Activated CD4-positive, alpha-beta memory T cell treated with anti-CD3 and anti-CD28 coated beads, Interleukin-2, amount 10 ng/mL, durations not matched to agents 7 days and 5 days (primary cell): ENCODE results near the gene ANKRD12. TPM values are rescaled to one million over a fixed set of nuclear protein-coding genes. Genes with fewer than 3 reads are reported as not detected.
A peak's percentile ranks its signal among the peaks of the same experiment; 100 is the strongest.
"Not testable (repeated sequence)": the region's sequence is repeated elsewhere in the genome, so short reads cannot be mapped to it uniquely, and the experiment has no call there.

Source experiments
- CTCF ChIA-PET: fragments of 350-600 bp; sonication (Branson Sonifier 250); formaldehyde crosslinking; loops from one replicate; lab custom pipeline; 2021; ENCODE audit warnings: antibody characterized with exemption, inconsistent platforms; lab: Charles Lee
- POLR2A ChIA-PET: fragments of 350-600 bp; sonication (Branson Sonifier 250); formaldehyde crosslinking; loops from one replicate; lab custom pipeline; 2021; ENCODE audit warnings: antibody characterized with exemption; lab: Charles Lee
- DNase-seq: peaks from one replicate; pipeline ENCODE4 v3.0.0-alpha.2; 2020
- H3K27ac Mint-ChIP-seq: one replicate; pipeline ENCODE4 v1.8.0; 2021; ENCODE audit warnings: mild to moderate bottlenecking, mixed read lengths
- H3K27me3 Mint-ChIP-seq: one replicate; pipeline ENCODE4 v1.8.0; 2021; ENCODE audit warnings: mixed read lengths
- H3K36me3 Mint-ChIP-seq: one replicate; pipeline ENCODE4 v1.8.0; 2021; ENCODE audit warnings: low read depth, mixed read lengths
- H3K4me1 Mint-ChIP-seq: one replicate; pipeline ENCODE4 v1.8.0; 2021; ENCODE audit warnings: mixed read lengths
- H3K4me3 Mint-ChIP-seq: one replicate; pipeline ENCODE4 v1.8.0; 2021; ENCODE audit warnings: mild to moderate bottlenecking, mixed read lengths
- H3K9me3 Mint-ChIP-seq: one replicate; pipeline ENCODE4 v1.8.0; 2021; ENCODE audit warnings: mixed read lengths
- total RNA-seq, 2 experiments: library from RNA; stranded (reverse); gene quantifications; one replicate each; pipeline ENCODE4 v1.2.3, GENCODE V29; 2021

Gene ANKRD12
- total RNA-seq, 2 experiments from 2014 or later, result 103 to 111 TPM

- H3K27ac Mint-ChIP-seq, result no peak overlapping the region
- peaks cover 11% of the 10 kb centered on the region for H3K4me1 Mint-ChIP-seq
- no peak overlapping the region for H3K4me3 Mint-ChIP-seq
- ChIA-PET POLR2A (no interaction called here), CTCF (no interaction called here)
- no peak for DNase-seq
- peaks cover 62% of the 10 kb centered on the region for H3K36me3 Mint-ChIP-seq
- peaks cover 7% of the 10 kb centered on the region for H3K9me3 Mint-ChIP-seq
- no peaks in the 10 kb centered on the region for H3K27me3 Mint-ChIP-seq
These were observed 112.1 kb downstream of the ANKRD12 start for GRCh38 chr18:9248661-9249060.

DNA sequence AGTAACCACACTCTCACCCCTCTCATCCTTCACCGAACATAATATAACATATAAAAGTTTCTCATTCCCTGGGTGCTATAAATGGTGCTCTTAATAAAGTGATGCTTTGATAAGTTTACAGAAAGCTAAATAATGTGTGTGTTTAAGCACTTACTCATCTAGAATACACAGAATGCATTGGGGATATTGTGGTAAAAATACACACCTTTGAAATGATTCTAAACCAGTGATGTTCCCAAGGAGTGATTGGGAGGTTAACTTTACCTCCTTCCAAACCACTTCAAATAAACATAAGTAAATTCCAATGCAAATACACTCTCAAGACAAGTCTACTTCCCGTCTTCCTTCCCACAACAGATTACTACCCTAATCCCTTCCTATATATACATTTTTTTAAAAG lies 112.7 kb downstream of the ANKRD12 start:
- CTCF ChIA-PET, result no interaction called here
- POLR2A ChIA-PET, result interaction anchor here (1.0 kb wide), 1 partner anchor 156 kb away, joined by 3 read pairs; no protein-coding TSS in a partner anchor
- Mint-ChIP-seq H3K9me3 (peaks cover 9% of the 10 kb centered on the region), H3K27ac (no peak overlapping the region), H3K4me1 (peaks cover 7% of the 10 kb centered on the region), H3K27me3 (no peaks in the 10 kb centered on the region), H3K36me3 (peaks cover 62% of the 10 kb centered on the region), H3K4me3 (no peak overlapping the region)
- no peak for DNase-seq

- H3K27me3 Mint-ChIP-seq, result no peaks in the 10 kb centered on the region
- peaks cover 76% of the 10 kb centered on the region for H3K36me3 Mint-ChIP-seq
- H3K4me3 Mint-ChIP-seq, result no peak overlapping the region
- H3K9me3 Mint-ChIP-seq, result peaks cover 8% of the 10 kb centered on the region
- POLR2A ChIA-PET, result no interaction called here
- DNase-seq, result no peak
- no peak overlapping the region for H3K27ac Mint-ChIP-seq
- peaks cover 2% of the 10 kb centered on the region for H3K4me1 Mint-ChIP-seq
- CTCF ChIA-PET, result no interaction called here
These were observed 122.6 kb downstream of the ANKRD12 start for GRCh38 chr18:9259173-9259572.

GRCh38 chr18:9260388-9261380 lies 124.1 kb downstream of the ANKRD12 start:
- POLR2A ChIA-PET, result no interaction called here
- H3K36me3 Mint-ChIP-seq, result peaks cover 76% of the 10 kb centered on the region
- H3K9me3 Mint-ChIP-seq, result peaks cover 5% of the 10 kb centered on the region
- H3K4me3 Mint-ChIP-seq, result no peak overlapping the region
- CTCF ChIA-PET, result no interaction called here
- peak overlapping the region; percentile 10 for H3K27ac Mint-ChIP-seq
- no peaks in the 10 kb centered on the region for H3K27me3 Mint-ChIP-seq
- no peak for DNase-seq
- no peaks in the 10 kb centered on the region for H3K4me1 Mint-ChIP-seq

DNA sequence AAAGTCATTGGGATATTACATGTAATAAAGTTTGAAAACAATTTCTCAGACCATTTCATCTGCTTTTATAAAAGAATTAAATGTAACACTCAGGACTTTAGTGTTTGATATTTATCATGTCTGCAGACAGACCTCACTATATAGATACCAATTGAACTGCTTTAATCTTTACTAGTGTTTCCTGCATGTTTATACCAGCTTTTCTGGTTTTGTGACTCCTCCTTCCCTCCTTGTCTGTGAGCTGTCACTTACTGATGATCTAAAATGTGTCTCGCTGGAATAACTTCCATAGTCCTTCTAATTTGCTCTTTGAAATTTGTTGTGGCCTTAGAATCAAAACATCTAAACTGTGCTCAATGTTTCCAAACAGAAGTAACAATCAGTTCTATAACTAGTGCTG lies 126.7 kb downstream of the ANKRD12 start:
- Mint-ChIP-seq H3K27me3 (no peaks in the 10 kb centered on the region), H3K4me3 (no peak overlapping the region), H3K9me3 (peaks cover 10% of the 10 kb centered on the region), H3K36me3 (peaks cover 69% of the 10 kb centered on the region), H3K4me1 (no peaks in the 10 kb centered on the region), H3K27ac (no peak overlapping the region)
- no peak for DNase-seq
- CTCF ChIA-PET, result interaction anchor here (0.6 kb wide), 1 partner anchor 577 kb away, joined by 3 read pairs; no protein-coding TSS in a partner anchor
- POLR2A ChIA-PET, result no interaction called here

DNA sequence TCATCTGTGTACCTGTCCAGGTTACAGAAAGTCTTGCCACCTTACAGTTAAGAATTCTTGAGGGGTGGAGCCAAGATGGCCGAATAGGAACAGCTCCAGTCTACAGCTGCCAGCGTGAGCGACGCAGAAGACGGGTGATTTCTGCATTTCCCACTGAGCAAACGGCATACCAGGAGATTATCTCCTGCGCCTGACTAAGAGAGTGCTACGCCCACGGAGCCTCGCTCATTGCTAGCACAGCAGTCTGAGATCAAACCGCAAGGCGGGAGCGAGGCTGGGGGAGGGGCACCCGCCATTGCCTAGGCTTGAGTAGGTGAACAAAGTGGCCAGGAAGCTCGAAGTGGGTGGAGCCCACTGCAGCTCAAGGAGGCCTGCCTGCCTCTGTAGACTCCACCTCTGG lies 128.2 kb downstream of the ANKRD12 start:
- DNase-seq, CTCF ChIA-PET, H3K27me3 Mint-ChIP-seq, H3K9me3 Mint-ChIP-seq, H3K4me3 Mint-ChIP-seq, POLR2A ChIA-PET, H3K4me1 Mint-ChIP-seq, H3K27ac Mint-ChIP-seq: not testable (repeated sequence)
- peaks cover 72% of the 10 kb centered on the region for H3K36me3 Mint-ChIP-seq

DNA sequence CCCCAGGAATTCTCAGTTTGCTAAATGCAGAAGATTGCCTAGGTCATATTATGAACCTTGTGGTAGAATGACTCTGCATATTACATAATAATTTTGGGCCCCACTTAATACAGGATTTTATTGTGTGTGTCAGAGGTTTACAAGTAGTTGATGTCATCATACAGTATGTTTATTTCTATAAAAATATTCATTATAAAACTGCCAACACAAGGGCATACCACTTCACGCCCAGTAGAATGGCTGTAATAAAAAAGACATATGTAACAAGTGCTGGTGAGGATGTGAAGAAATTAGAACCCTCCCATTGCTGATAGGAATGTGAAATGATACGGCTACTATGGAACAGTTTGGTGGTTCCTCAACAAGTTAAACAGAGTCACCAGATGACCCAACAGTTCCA lies 136.6 kb downstream of the ANKRD12 start:
- no peaks in the 10 kb centered on the region for H3K9me3 Mint-ChIP-seq
- ChIA-PET POLR2A (no interaction called here), CTCF (no interaction called here)
- H3K27me3 Mint-ChIP-seq, result no peaks in the 10 kb centered on the region
- no peak for DNase-seq
- H3K4me3 Mint-ChIP-seq, result no peak overlapping the region
- H3K27ac Mint-ChIP-seq, result no peak overlapping the region
- H3K36me3 Mint-ChIP-seq, result peaks cover 62% of the 10 kb centered on the region
- no peaks in the 10 kb centered on the region for H3K4me1 Mint-ChIP-seq

- H3K27ac Mint-ChIP-seq, result no peak overlapping the region
- no peaks in the 10 kb centered on the region for H3K27me3 Mint-ChIP-seq
- no peak overlapping the region for H3K4me3 Mint-ChIP-seq
- CTCF ChIA-PET, result interaction anchor here (1.0 kb wide), 1 partner anchor 31 kb away, joined by 3 read pairs; no protein-coding TSS in a partner anchor
- DNase-seq, result no peak
- no peaks in the 10 kb centered on the region for H3K4me1 Mint-ChIP-seq
- no peaks in the 10 kb centered on the region for H3K9me3 Mint-ChIP-seq
- POLR2A ChIA-PET, result no interaction called here
- H3K36me3 Mint-ChIP-seq, result peaks cover 64% of the 10 kb centered on the region
These were observed 139.3 kb downstream of the ANKRD12 start for GRCh38 chr18:9275890-9276289.

DNA sequence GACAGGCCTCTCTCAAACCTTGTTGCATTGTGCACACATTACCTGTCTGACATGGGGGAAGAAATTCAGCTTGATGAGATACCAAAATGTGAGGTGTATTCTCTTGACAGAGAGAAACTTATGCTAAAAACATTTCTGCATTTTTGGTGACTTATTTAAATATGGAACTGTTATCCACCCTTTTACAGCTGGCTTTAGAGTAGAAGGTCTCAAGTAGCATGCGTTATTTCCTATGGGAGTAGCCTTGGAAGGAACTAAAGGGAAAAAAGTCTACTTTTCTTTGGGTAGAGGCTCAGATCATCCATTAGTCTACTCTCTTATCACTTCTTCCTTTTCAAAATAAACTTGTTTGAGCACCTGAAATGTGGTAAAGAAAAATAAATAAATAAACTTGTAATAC lies 141.4 kb downstream of the ANKRD12 start:
- CTCF ChIA-PET, result no interaction called here
- POLR2A ChIA-PET, result no interaction called here
- Mint-ChIP-seq H3K9me3 (no peaks in the 10 kb centered on the region), H3K4me3 (no peak overlapping the region), H3K27me3 (no peaks in the 10 kb centered on the region), H3K4me1 (no peaks in the 10 kb centered on the region), H3K27ac (no peak overlapping the region), H3K36me3 (peaks cover 59% of the 10 kb centered on the region)
- DNase-seq, result no peak

- Mint-ChIP-seq H3K27ac (no peak overlapping the region), H3K9me3 (no peaks in the 10 kb centered on the region), H3K4me3 (no peak overlapping the region), H3K4me1 (no peaks in the 10 kb centered on the region), H3K36me3 (peaks cover 52% of the 10 kb centered on the region), H3K27me3 (no peaks in the 10 kb centered on the region)
- ChIA-PET CTCF (no interaction called here), POLR2A (no interaction called here)
- DNase-seq, result no peak
These were observed 144.3 kb downstream of the ANKRD12 start for GRCh38 chr18:9280849-9281248.

- Mint-ChIP-seq H3K27ac (no peak overlapping the region), H3K9me3 (no peaks in the 10 kb centered on the region), H3K4me3 (no peak overlapping the region), H3K27me3 (no peaks in the 10 kb centered on the region), H3K36me3 (peaks cover 48% of the 10 kb centered on the region), H3K4me1 (no peaks in the 10 kb centered on the region)
- POLR2A ChIA-PET, result no interaction called here
- CTCF ChIA-PET, result no interaction called here
- DNase-seq, result no peak
These were observed 145.2 kb downstream of the ANKRD12 start for GRCh38 chr18:9281780-9282179.

GRCh38 chr18:9283791-9284190 lies 147.2 kb downstream of the ANKRD12 start:
- no peak for DNase-seq
- Mint-ChIP-seq H3K27me3 (no peaks in the 10 kb centered on the region), H3K36me3 (peaks cover 38% of the 10 kb centered on the region), H3K9me3 (no peaks in the 10 kb centered on the region), H3K4me3 (no peak overlapping the region), H3K27ac (no peak overlapping the region), H3K4me1 (no peaks in the 10 kb centered on the region)
- POLR2A ChIA-PET, result no interaction called here
- CTCF ChIA-PET, result no interaction called here

DNA sequence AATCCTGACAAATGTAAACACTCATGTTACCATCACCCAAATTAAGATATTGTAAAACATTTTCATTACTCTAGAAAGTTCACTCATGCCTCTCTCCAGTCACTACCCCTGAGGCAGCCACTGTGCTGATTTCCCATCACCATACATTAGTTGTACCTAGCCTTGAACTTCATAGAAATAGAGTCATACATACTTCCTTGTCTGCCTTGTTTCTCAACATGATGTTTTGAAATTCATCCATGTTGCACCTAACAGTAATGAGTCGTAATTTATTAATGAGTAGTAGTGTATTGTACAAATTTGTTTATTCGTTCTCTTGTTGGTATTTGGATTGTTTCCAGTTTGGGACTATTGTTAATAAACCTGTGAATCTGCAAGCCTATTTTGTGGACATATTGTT lies 149.0 kb downstream of the ANKRD12 start:
- DNase-seq, result no peak
- Mint-ChIP-seq H3K4me3 (no peak overlapping the region), H3K27me3 (no peaks in the 10 kb centered on the region), H3K4me1 (no peaks in the 10 kb centered on the region), H3K27ac (no peak overlapping the region), H3K9me3 (no peaks in the 10 kb centered on the region), H3K36me3 (peaks cover 27% of the 10 kb centered on the region)
- POLR2A ChIA-PET, result no interaction called here
- CTCF ChIA-PET, result no interaction called here

- CTCF ChIA-PET, result no interaction called here
- DNase-seq, result no peak
- Mint-ChIP-seq H3K27me3 (no peaks in the 10 kb centered on the region), H3K4me1 (no peaks in the 10 kb centered on the region), H3K27ac (no peak overlapping the region), H3K36me3 (peaks cover 22% of the 10 kb centered on the region), H3K9me3 (peaks cover 3% of the 10 kb centered on the region), H3K4me3 (no peak overlapping the region)
- POLR2A ChIA-PET, result no interaction called here
These were observed 150.5 kb downstream of the ANKRD12 start for GRCh38 chr18:9287036-9287435.
